Endothelial cell of umbilical vein (primary cell): ENCODE measurements around the gene PLEKHH1. TPM values are rescaled to one million over a fixed set of nuclear protein-coding genes. Genes with fewer than 3 reads are reported as not detected.

Experiments used
- BruUV-seq: library from RNA; stranded (reverse); fragments of 400-500 nt; replicated peaks from 2 replicates; lab custom pipeline; 2021; lab: Mats Ljungman, UMichigan
- CTCF ChIA-PET: fragments of 300-600, 350-600 bp; sonication (Branson Sonifier 250); formaldehyde crosslinking; loops from one replicate; lab custom pipeline; 2021; ENCODE audit warnings: antibody characterized with exemption, inconsistent platforms; lab: Charles Lee
- POLR2A ChIA-PET: fragments of 300-600, 350-600 bp; sonication (Branson Sonifier 250); formaldehyde crosslinking; loops from one replicate; lab custom pipeline; 2021; ENCODE audit warnings: antibody characterized with exemption, inconsistent platforms; lab: Charles Lee
- DNase-seq: peaks from one replicate; pipeline ENCODE4 v3.0.0-alpha.2; 2011; ENCODE audit warnings: low read depth, low spot score
- FAIRE-seq: peaks from 2 replicates; lab custom pipeline; 2011; peaks lifted over from hg19 to GRCh38; lab: Jason Lieb, UNC
- H2AFZ ChIP-seq: 2 replicates; pipeline ENCODE4 v1.6.0; 2012; ENCODE audit warnings: low read depth, low read length, control low read depth, inconsistent platforms
- H3K27ac ChIP-seq: 2 replicates; pipeline ENCODE4 v1.5.1; 2011; ENCODE audit warnings: low read depth, mild to moderate bottlenecking, control low read depth, low read length, moderate library complexity; ENCODE audit not compliant: insufficient read depth
- H3K27me3 ChIP-seq, 2 experiments: 2 replicates each; pipeline versions ENCODE4 v1.6.0 to v1.6.1; 2011; ENCODE audit warnings: low read length in 2 of 2, mixed read lengths in 1 of 2; ENCODE audit not compliant: control insufficient read depth in 2 of 2, insufficient read depth in 2 of 2
- H3K36me3 ChIP-seq, 2 experiments: 2 replicates in 1 of 2; 3 replicates in 1 of 2; pipeline ENCODE4 v1.5.1; 2011; ENCODE audit warnings: low read length in 2 of 2, mild to moderate bottlenecking in 1 of 2, moderate library complexity in 1 of 2; ENCODE audit not compliant: control insufficient read depth in 2 of 2, insufficient read depth in 2 of 2; ENCODE audit errors: extremely low read depth in 1 of 2
- H3K4me1 ChIP-seq: 3 replicates; pipeline ENCODE4 v1.5.1; 2011; ENCODE audit warnings: mild to moderate bottlenecking, low read length; ENCODE audit not compliant: control insufficient read depth, insufficient read depth; ENCODE audit errors: extremely low read depth
- H3K4me2 ChIP-seq: 2 replicates; pipeline ENCODE4 v1.6.1; 2011; ENCODE audit warnings: low read length, control low read depth, mixed read lengths; ENCODE audit not compliant: insufficient read depth
- H3K4me3 ChIP-seq, 3 experiments: fragments of 200-600 bp in 1 of 3; sonication (generic), shearing (Covaris generic) in 1 of 3; replicated peaks in 1 of 3; 2 replicates each; pipeline ENCODE4 v1.5.1; 2011 to 2016; ENCODE audit warnings: control low read depth in 3 of 3, low read length in 3 of 3, mild to moderate bottlenecking in 2 of 3, inconsistent platforms in 1 of 3, low read depth in 1 of 3, moderate library complexity in 1 of 3; ENCODE audit not compliant: insufficient read depth in 1 of 3
- H3K79me2 ChIP-seq: 2 replicates; pipeline ENCODE4 v1.6.0; 2012; ENCODE audit warnings: low read length, inconsistent platforms; ENCODE audit not compliant: control insufficient read depth, insufficient read depth
- H3K9ac ChIP-seq: replicated peaks from 2 replicates; pipeline ENCODE3; 2011; ENCODE audit warnings: low read length, control low read depth; ENCODE audit not compliant: insufficient read depth; ENCODE audit errors: extremely low read depth
- H3K9me1 ChIP-seq: replicated peaks from 3 replicates; pipeline ENCODE4 v1.6.0; 2011; ENCODE audit warnings: mild to moderate bottlenecking, low read length; ENCODE audit not compliant: control insufficient read depth, insufficient read depth; ENCODE audit errors: extremely low read depth
- H3K9me3 ChIP-seq: replicated peaks from 2 replicates; pipeline ENCODE4 v1.5.1; 2012; ENCODE audit warnings: low read length, inconsistent platforms; ENCODE audit not compliant: control insufficient read depth, insufficient read depth
- H4K20me1 ChIP-seq: replicated peaks from 2 replicates; pipeline ENCODE3; 2011; ENCODE audit warnings: mild to moderate bottlenecking, low read length; ENCODE audit not compliant: control insufficient read depth, insufficient read depth; ENCODE audit errors: extremely low read depth
- CTCF ChIP-seq, 2 donors: IDR thresholded peaks; 1 replicate in 1 of 2; 2 replicates in 1 of 2; pipeline ENCODE4 v1.5.1; 2011; ENCODE audit warnings: low read length in 2 of 2, mild to moderate bottlenecking in 2 of 2, moderate library complexity in 2 of 2, control low read depth in 1 of 2, inconsistent platforms in 1 of 2, low read depth in 1 of 2; ENCODE audit not compliant: insufficient read depth in 1 of 2; ENCODE audit errors: extremely low read depth in 1 of 2
- EZH2 ChIP-seq: IDR thresholded peaks from 2 replicates; pipeline ENCODE4 v1.6.1; 2012; ENCODE audit warnings: borderline replicate concordance, low read depth, mild to moderate bottlenecking, moderate library complexity, low read length, inconsistent platforms; ENCODE audit not compliant: severe bottlenecking
- FOS ChIP-seq: IDR thresholded peaks from 2 replicates; pipeline ENCODE4 v1.6.1; 2011; ENCODE audit warnings: mild to moderate bottlenecking, low read length, moderate library complexity, borderline replicate concordance; ENCODE audit not compliant: insufficient read depth
- GATA2 ChIP-seq: IDR thresholded peaks from 2 replicates; pipeline ENCODE4 v1.7.0; 2011; ENCODE audit warnings: low read depth, mild to moderate bottlenecking, moderate library complexity, mixed read lengths, low read length; ENCODE audit not compliant: insufficient read length, insufficient read depth
- JUN ChIP-seq: IDR thresholded peaks from 2 replicates; pipeline ENCODE4 v1.6.1; 2011; ENCODE audit warnings: borderline replicate concordance, low read depth; ENCODE audit not compliant: insufficient read length, insufficient read depth
- MAX ChIP-seq: IDR thresholded peaks from 2 replicates; pipeline ENCODE4 v1.6.1; 2011; ENCODE audit not compliant: insufficient read depth, insufficient read length
- MYC ChIP-seq: IDR thresholded peaks from one replicate; pipeline ENCODE4 v1.6.1; 2011; ENCODE audit warnings: mild to moderate bottlenecking, low read depth, low read length
- POLR2A ChIP-seq: IDR thresholded peaks from 2 replicates; pipeline ENCODE4 v1.6.1; 2012; ENCODE audit warnings: low read depth, mild to moderate bottlenecking, control low read depth, low read length
- POLR2AphosphoS5 ChIP-seq: IDR thresholded peaks from 2 replicates; pipeline ENCODE4 v1.6.1; 2012; ENCODE audit warnings: low read depth, mild to moderate bottlenecking, control low read depth, low read length, moderate library complexity; ENCODE audit not compliant: insufficient read depth
- dilution Hi-C: fragments of 300-500 bp; cut with MboI; formaldehyde crosslinking; loops from one replicate; pipeline ENCODE4 v1.15.0; 2019; ENCODE audit warnings: low sequenced_read_pairs; ENCODE audit not compliant: extremely low pct_ligation_motif_present
- intact Hi-C: fragments of 100-400 bp; cut with micrococcal nuclease; formaldehyde crosslinking; loops from one replicate; pipeline ENCODE4 v1.10.0; 2022
- polyA plus RNA-seq, 4 experiments: library from polyadenylated mRNA; depleted of rRNA in 3 of 4; stranded (reverse) in 3 of 4; unstranded in 1 of 4; fragments of >200 nt; gene quantifications; 2 replicates each; pipeline versions ENCODE4 v1.2.1 to v1.2.3, GENCODE V29; 2011 to 2012; ENCODE audit warnings: missing spikeins in 1 of 4
- total RNA-seq: library from RNA; stranded (reverse); gene quantifications from 2 replicates; pipeline ENCODE4 v1.2.3, GENCODE V29; 2021

PLEKHH1 gene
- total and polyA plus RNA-seq, 2 donors (not counting 3 experiments of a cell fraction or from before 2014, with no cell fraction given), result 0.17 to 0.71 TPM

GRCh38 chr14:67556671-67557070 is 23.6 kb downstream of the PLEKHH1 start:
- no peak overlapping the region for H3K4me2 ChIP-seq
- BruUV-seq, result no TSS peak
- no peaks in the 10 kb centered on the region for H3K9me3 ChIP-seq
- dilution Hi-C loops, result no loop called here
- intact Hi-C loops, result no loop called here
- no peak overlapping the region for H3K9ac ChIP-seq
- no peak for DNase-seq
- no peaks in the 10 kb centered on the region for H3K79me2 ChIP-seq
- no peak for FAIRE-seq
- ChIA-PET POLR2A (no interaction called here), CTCF (interaction anchor here (1.7 to 8.6 kb wide), 5 partner anchors 9 to 129 kb away, joined by 5 to 85 read pairs (median 10); no protein-coding TSS in a partner anchor)
- H3K4me3 ChIP-seq, result no peak overlapping the region
- no peaks in the 10 kb centered on the region for H4K20me1 ChIP-seq
- TF ChIP-seq JUN (no peak), FOS (no peak), POLR2A (no peak), POLR2AphosphoS5 (no peak), MAX (no peak), EZH2 (no peak), MYC (no peak), GATA2 (no peak), CTCF (IDR thresholded peaks at IDR 0.05; ENCODE audit: extremely low read depth in 1 of 2, insufficient read depth in 1 of 2, low read depth in 1 of 2, low read length in 2 of 2) (no peak)
- H3K27me3 ChIP-seq, result peaks cover 0 to 2% of the 10 kb centered on the region in 2 experiments
- no peaks in the 10 kb centered on the region for H3K4me1 ChIP-seq
- H3K9me1 ChIP-seq, result no peaks in the 10 kb centered on the region
- H2AFZ ChIP-seq, result no peak overlapping the region
- H3K36me3 ChIP-seq, result no peaks in the 10 kb centered on the region
- H3K27ac ChIP-seq, result no peak overlapping the region
